Fibroblast of lung (primary cell): ENCODE data around the gene IPO5. TPM values are rescaled to one million over a fixed set of nuclear protein-coding genes. Genes with fewer than 3 reads are reported as not detected.

Source experiments
- DNase-seq, 2 donors: peaks; one replicate each; pipeline versions ENCODE4 v3.0.0 to v3.0.0-alpha.2; 2010; ENCODE audit warnings: low read depth in 2 of 2
- H2AFZ ChIP-seq: 2 replicates; pipeline ENCODE4 v1.5.1; 2012; ENCODE audit warnings: low read length, control low read depth, inconsistent platforms
- H3K27ac ChIP-seq: 2 replicates; pipeline ENCODE4 v1.5.1; 2011; ENCODE audit warnings: low read length, control low read depth; ENCODE audit not compliant: insufficient read depth
- H3K27me3 ChIP-seq: 2 replicates; pipeline ENCODE4 v1.5.1; 2011; ENCODE audit warnings: mild to moderate bottlenecking, low read length; ENCODE audit not compliant: control insufficient read depth, insufficient read depth
- H3K36me3 ChIP-seq: 2 replicates; pipeline ENCODE4 v1.5.1; 2011; ENCODE audit warnings: low read length; ENCODE audit not compliant: control insufficient read depth, insufficient read depth
- H3K4me1 ChIP-seq: 2 replicates; pipeline ENCODE4 v1.5.1; 2011; ENCODE audit warnings: low read length; ENCODE audit not compliant: control insufficient read depth, insufficient read depth; ENCODE audit errors: extremely low read depth
- H3K4me2 ChIP-seq: 2 replicates; pipeline ENCODE4 v1.5.1; 2011; ENCODE audit warnings: low read length, control low read depth; ENCODE audit not compliant: insufficient read depth; ENCODE audit errors: extremely low read depth
- H3K4me3 ChIP-seq, 4 experiments: fragments of 200-600 bp in 1 of 4; sonication (generic) in 1 of 4; replicated peaks in 1 of 4; 2 replicates each; pipeline ENCODE4 v1.5.1; 2011 to 2016; ENCODE audit warnings: low read length in 4 of 4, low read depth in 3 of 4, mild to moderate bottlenecking in 3 of 4, control low read depth in 2 of 4, inconsistent platforms in 1 of 4, mixed read lengths in 1 of 4; ENCODE audit not compliant: insufficient read depth in 1 of 4; ENCODE audit errors: control extremely low read depth in 1 of 4
- H3K79me2 ChIP-seq: 2 replicates; pipeline ENCODE4 v1.5.1; 2012; ENCODE audit warnings: mild to moderate bottlenecking, low read length, inconsistent platforms; ENCODE audit not compliant: control insufficient read depth, insufficient read depth
- H3K9ac ChIP-seq: 2 replicates; pipeline ENCODE4 v1.5.1; 2011; ENCODE audit warnings: mild to moderate bottlenecking, low read length, control low read depth; ENCODE audit not compliant: insufficient read depth
- H3K9me3 ChIP-seq: 2 replicates; pipeline ENCODE4 v1.5.1; 2012; ENCODE audit warnings: low read depth, low read length; ENCODE audit not compliant: control insufficient read depth, insufficient read depth
- H4K20me1 ChIP-seq: 2 replicates; pipeline ENCODE4 v1.5.1; 2011; ENCODE audit warnings: low read length; ENCODE audit not compliant: control insufficient read depth, insufficient read depth; ENCODE audit errors: extremely low read depth
- CTCF ChIP-seq, 2 donors: IDR thresholded peaks in 1 of 2; conservative IDR thresholded peaks in 1 of 2; 1 replicate in 1 of 2; 2 replicates in 1 of 2; pipeline ENCODE4 v1.5.1; 2011 to 2012; ENCODE audit warnings: low read length in 2 of 2, control low read depth in 1 of 2, inconsistent platforms in 1 of 2, low read depth in 1 of 2, mild to moderate bottlenecking in 1 of 2
- EZH2 ChIP-seq: IDR thresholded peaks from 2 replicates; pipeline ENCODE4 v1.5.1; 2012; ENCODE audit warnings: low read length, control low read depth, mild to moderate bottlenecking; ENCODE audit errors: missing control alignments
- polyA plus RNA-seq, 2 donors: library from polyadenylated mRNA; depleted of rRNA in 1 of 2; stranded (reverse) in 1 of 2; unstranded in 1 of 2; fragments of >200 nt; gene quantifications; 2 replicates each; pipeline ENCODE4 v1.2.1, GENCODE V29; 2011 to 2012; ENCODE audit warnings: missing spikeins in 1 of 2
- total RNA-seq: library from RNA; depleted of rRNA; stranded (reverse); fragments of >200 nt; gene quantifications from 2 replicates; pipeline ENCODE4 v1.2.1, GENCODE V29; 2014

The IPO5 gene
- total and polyA plus RNA-seq, 2 donors (not counting 1 experiment from before 2014, with no cell fraction given), result 152 to 240 TPM

DNA sequence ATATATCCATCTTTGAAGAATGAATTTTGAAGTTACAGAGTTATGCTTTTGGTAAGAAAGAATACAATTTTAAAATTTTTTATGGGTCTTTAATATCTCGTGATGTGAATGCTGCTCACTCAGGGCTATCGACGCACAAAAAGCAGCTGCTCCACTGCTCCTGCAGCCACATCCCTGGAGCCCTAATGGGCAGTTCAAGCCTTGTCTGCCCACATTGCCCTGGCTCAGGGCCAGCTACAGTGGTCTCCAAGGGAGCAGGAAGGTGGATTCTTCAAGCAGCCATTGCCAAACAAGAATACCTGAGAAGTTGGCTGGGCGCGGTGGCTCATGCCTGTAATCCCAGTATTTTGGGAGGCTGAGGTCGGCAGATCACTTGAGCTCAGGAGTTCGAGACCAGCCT lies 85.8 kb downstream of the IPO5 start:
- no peak overlapping the region for H3K4me3 ChIP-seq
- H3K27ac ChIP-seq, result no peak overlapping the region
- H4K20me1 ChIP-seq, result no peaks in the 10 kb centered on the region
- DNase-seq, result no peak
- no peaks in the 10 kb centered on the region for H3K79me2 ChIP-seq
- H3K4me2 ChIP-seq, result no peak overlapping the region
- no peak overlapping the region for H2AFZ ChIP-seq
- no peak overlapping the region for H3K9ac ChIP-seq
- no peaks in the 10 kb centered on the region for H3K9me3 ChIP-seq
- H3K4me1 ChIP-seq, result no peaks in the 10 kb centered on the region
- H3K27me3 ChIP-seq, result no peaks in the 10 kb centered on the region
- no peaks in the 10 kb centered on the region for H3K36me3 ChIP-seq
- TF ChIP-seq EZH2 (no peak), CTCF (conservative IDR thresholded peaks at IDR 0.05 in 1 of 2, IDR thresholded peaks at IDR 0.05 in 1 of 2; ENCODE audit: low read depth in 1 of 2, low read length in 2 of 2) (no peak)

DNA sequence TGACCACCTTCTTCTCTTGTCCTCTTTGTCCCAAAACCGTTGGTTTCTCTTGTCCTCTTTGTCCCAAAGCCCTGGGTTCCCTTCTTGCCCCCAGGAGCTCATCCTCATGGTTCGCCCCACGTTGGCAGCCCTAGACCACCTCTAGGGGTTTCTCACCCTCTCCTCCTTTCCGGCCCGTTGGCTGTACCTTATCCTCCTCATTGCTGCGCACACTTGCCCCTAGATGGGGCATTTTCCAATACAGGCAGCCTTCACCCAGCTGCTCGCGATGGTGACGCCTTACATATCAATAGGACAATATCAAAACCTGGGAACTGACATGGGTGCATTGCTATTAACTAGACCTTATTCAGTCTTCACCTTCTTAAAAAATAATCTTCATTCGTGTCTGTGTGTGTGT lies 86.5 kb downstream of the IPO5 start:
- DNase-seq, result no peak
- H3K9me3 ChIP-seq, result no peaks in the 10 kb centered on the region
- H3K27ac ChIP-seq, result no peak overlapping the region
- no peaks in the 10 kb centered on the region for H3K27me3 ChIP-seq
- no peak for TF ChIP-seq EZH2
- no peak for TF ChIP-seq CTCF (conservative IDR thresholded peaks at IDR 0.05 in 1 of 2, IDR thresholded peaks at IDR 0.05 in 1 of 2; ENCODE audit: low read depth in 1 of 2, low read length in 2 of 2)
- H3K4me3 ChIP-seq, result no peak overlapping the region
- H3K9ac ChIP-seq, result no peak overlapping the region
- no peaks in the 10 kb centered on the region for H3K36me3 ChIP-seq
- H3K4me1 ChIP-seq, result no peaks in the 10 kb centered on the region
- H3K79me2 ChIP-seq, result no peaks in the 10 kb centered on the region
- no peak overlapping the region for H3K4me2 ChIP-seq
- H4K20me1 ChIP-seq, result no peaks in the 10 kb centered on the region
- H2AFZ ChIP-seq, result no peak overlapping the region

- no peak overlapping the region for H3K4me3 ChIP-seq
- H3K27me3 ChIP-seq, result no peaks in the 10 kb centered on the region
- H4K20me1 ChIP-seq, result no peaks in the 10 kb centered on the region
- TF ChIP-seq CTCF (conservative IDR thresholded peaks at IDR 0.05 in 1 of 2, IDR thresholded peaks at IDR 0.05 in 1 of 2; ENCODE audit: low read depth in 1 of 2, low read length in 2 of 2), result no peak
- no peak for TF ChIP-seq EZH2
- H3K9ac ChIP-seq, result no peak overlapping the region
- no peak overlapping the region for H3K4me2 ChIP-seq
- H3K9me3 ChIP-seq, result no peaks in the 10 kb centered on the region
- no peaks in the 10 kb centered on the region for H3K79me2 ChIP-seq
- DNase-seq, result peak in 1 of 2 donors; percentile 30
- no peak overlapping the region for H2AFZ ChIP-seq
- no peaks in the 10 kb centered on the region for H3K4me1 ChIP-seq
- H3K27ac ChIP-seq, result no peak overlapping the region
- H3K36me3 ChIP-seq, result no peaks in the 10 kb centered on the region
These were observed 87.8 kb downstream of the IPO5 start for GRCh38 chr13:98041081-98041820.
